GM23338 (cell line): ENCODE data around the gene NCBP3. TPM values are rescaled to one million over a fixed set of nuclear protein-coding genes. Genes with fewer than 3 reads are reported as not detected.
A peak's percentile ranks its signal among the peaks of the same experiment; 100 is the strongest.

Source experiments
- ATAC-seq: fragments of 200-7000 bp; cut with Tn5 transposase; 3 replicates; pipeline ENCODE4 v1.9.1; 2020
- DNase-seq: peaks from one replicate; pipeline ENCODE4 v3.0.0-alpha.2; 2015; ENCODE audit warnings: low spot score
- H2AFZ ChIP-seq: fragments of 200-600 bp; sonication (generic); 2 replicates; pipeline ENCODE4 v1.8.0; 2016; ENCODE audit warnings: antibody characterized with exemption, mild to moderate bottlenecking, moderate library complexity
- H3F3A ChIP-seq: fragments of 200-600 bp; sonication (generic); replicated peaks from 2 replicates; pipeline ENCODE4 v1.8.0; 2017; ENCODE audit warnings: antibody characterized with exemption, mixed run types, low read depth
- H3K27ac ChIP-seq: fragments of 200-600 bp; sonication (generic); 2 replicates; pipeline ENCODE4 v1.6.1; 2016; ENCODE audit warnings: low read depth
- H3K27me3 ChIP-seq: fragments of 200-600 bp; sonication (generic); 2 replicates; pipeline ENCODE4 v1.8.0; 2016; ENCODE audit warnings: mild to moderate bottlenecking, mixed run types, moderate library complexity; ENCODE audit not compliant: insufficient read depth
- H3K36me3 ChIP-seq: fragments of 200-600 bp; sonication (generic); 2 replicates; pipeline ENCODE4 v1.8.0; 2016; ENCODE audit warnings: mild to moderate bottlenecking; ENCODE audit not compliant: insufficient read depth
- H3K4me1 ChIP-seq: fragments of 200-600 bp; sonication (generic); 2 replicates; pipeline ENCODE4 v1.8.0; 2016; ENCODE audit warnings: mild to moderate bottlenecking, moderate library complexity; ENCODE audit not compliant: insufficient read depth
- H3K4me2 ChIP-seq: fragments of 200-600 bp; sonication (generic); 2 replicates; pipeline ENCODE4 v1.7.1; 2017; ENCODE audit warnings: mixed run types
- H3K4me3 ChIP-seq: fragments of 200-600 bp; sonication (generic); 2 replicates; pipeline ENCODE4 v1.6.1; 2016; ENCODE audit warnings: mixed run types
- H3K79me2 ChIP-seq: fragments of 200-600 bp; sonication (generic); replicated peaks from 2 replicates; pipeline ENCODE4 v1.8.0; 2017; ENCODE audit warnings: mild to moderate bottlenecking; ENCODE audit not compliant: insufficient read depth
- H3K9me2 ChIP-seq: fragments of 200-600 bp; sonication (generic); 2 replicates; pipeline ENCODE4 v1.8.0; 2017; ENCODE audit not compliant: insufficient read depth
- H4K20me1 ChIP-seq: fragments of 200-600 bp; sonication (generic); replicated peaks from 2 replicates; pipeline ENCODE4 v1.8.0; 2017; ENCODE audit warnings: mild to moderate bottlenecking; ENCODE audit not compliant: insufficient read depth
- H3K27ac Mint-ChIP-seq: 2 replicates; pipeline ENCODE4 v1.8.0; 2020; ENCODE audit warnings: inconsistent platforms, mild to moderate bottlenecking, moderate library complexity, mixed read lengths
- H3K27me3 Mint-ChIP-seq: 3 replicates; pipeline ENCODE4 v1.8.0; 2022; ENCODE audit warnings: low read depth, mild to moderate bottlenecking, moderate library complexity, mixed read lengths, inconsistent platforms; ENCODE audit not compliant: insufficient read depth, poor library complexity
- H3K36me3 Mint-ChIP-seq: 3 replicates; pipeline ENCODE4 v1.8.0; 2021; ENCODE audit warnings: low read depth, mild to moderate bottlenecking, inconsistent platforms, moderate library complexity, mixed read lengths
- H3K4me1 Mint-ChIP-seq: 3 replicates; pipeline ENCODE4 v1.8.0; 2020; ENCODE audit warnings: mild to moderate bottlenecking, inconsistent platforms, mixed read lengths
- H3K4me3 Mint-ChIP-seq: 3 replicates; pipeline ENCODE4 v1.8.0; 2021; ENCODE audit warnings: moderate library complexity, mild to moderate bottlenecking, inconsistent platforms, mixed read lengths
- H3K9me3 Mint-ChIP-seq: 3 replicates; pipeline ENCODE4 v1.8.0; 2020; ENCODE audit warnings: moderate library complexity, mild to moderate bottlenecking, inconsistent platforms, mixed read lengths
- CREB1 ChIP-seq: fragments of 250-450 bp; sonication (Bioruptor Pico); IDR thresholded peaks from 2 replicates; pipeline ENCODE4 v1.5.0; 2020; ENCODE audit warnings: low read depth, mild to moderate bottlenecking, moderate library complexity
- CTCF ChIP-seq, 2 experiments: fragments of 200-600 bp in 1 of 2; sonication (generic) in 1 of 2; conservative IDR thresholded peaks; 2 replicates each; pipeline versions ENCODE4 v1.5.1 to v1.6.1; 2016 to 2017; ENCODE audit warnings: antibody characterized with exemption in 2 of 2, low read depth in 2 of 2, mild to moderate bottlenecking in 2 of 2, moderate library complexity in 1 of 2
- ETS1 ChIP-seq: IDR thresholded peaks from 2 replicates; pipeline ENCODE4 v1.6.1; 2016; ENCODE audit warnings: antibody characterized with exemption
- EZH2 ChIP-seq: fragments of 200-600 bp; sonication (generic); IDR thresholded peaks from one replicate; pipeline ENCODE4 v1.8.0; 2017; ENCODE audit warnings: antibody characterized with exemption, mild to moderate bottlenecking, low read depth; ENCODE audit not compliant: unreplicated experiment
- EZH2phosphoT487 ChIP-seq: fragments of 200-600 bp; sonication (generic); IDR thresholded peaks from one replicate; pipeline ENCODE4 v1.8.1; 2018; ENCODE audit warnings: antibody characterized with exemption; ENCODE audit not compliant: unreplicated experiment
- JUNB ChIP-seq: IDR thresholded peaks from one replicate; pipeline ENCODE4 v1.6.1; 2016; ENCODE audit warnings: antibody characterized with exemption; ENCODE audit not compliant: unreplicated experiment
- NANOG ChIP-seq: IDR thresholded peaks from 2 replicates; pipeline ENCODE4 v1.6.1; 2016; ENCODE audit warnings: antibody characterized with exemption, borderline replicate concordance
- POLR2AphosphoS5 ChIP-seq: IDR thresholded peaks from 2 replicates; pipeline ENCODE4 v1.6.1; 2016; ENCODE audit warnings: antibody characterized with exemption, low read depth
- STAT1 ChIP-seq: IDR thresholded peaks from one replicate; pipeline ENCODE4 v1.6.1; 2016; ENCODE audit warnings: antibody characterized with exemption; ENCODE audit not compliant: unreplicated experiment
- ZNF114 ChIP-seq: fragments of 250-450 bp; sonication (Bioruptor Pico); IDR thresholded peaks from 2 replicates; pipeline ENCODE4 v1.5.0; 2020; ENCODE audit warnings: mild to moderate bottlenecking, moderate library complexity
- ZNF331 ChIP-seq: fragments of 250-450 bp; sonication (Bioruptor Pico); IDR thresholded peaks from 2 replicates; pipeline ENCODE4 v1.5.0; 2020; ENCODE audit warnings: low read depth, mild to moderate bottlenecking, moderate library complexity
- ZNF462 ChIP-seq: fragments of 250-450 bp; sonication (Bioruptor Pico); IDR thresholded peaks from 2 replicates; pipeline ENCODE4 v1.5.0; 2020; ENCODE audit warnings: mild to moderate bottlenecking, moderate library complexity
- polyA plus RNA-seq: library from polyadenylated mRNA; unstranded; fragments of >200 nt; fragmentation: Nextera tagmentation; extraction: Ambion mirVana; gene quantifications from 2 replicates; pipeline ENCODE4 v1.2.1, GENCODE V29; 2016
- total RNA-seq: library from RNA; depleted of rRNA; stranded (reverse); fragments of >200 nt; shearing (Covaris generic); gene quantifications from 2 replicates; pipeline ENCODE4 v1.2.3, GENCODE V29; 2014
- TF ChIP-seq, protein P1 (sequence below): IDR thresholded peaks from one replicate; pipeline ENCODE4 v1.6.1; 2018; ENCODE audit warnings: antibody characterized with exemption; ENCODE audit not compliant: unreplicated experiment

Gene NCBP3
- total and polyA plus RNA-seq, 2 experiments from 2014 or later: 35.5 to 42.8 TPM

- H2AFZ ChIP-seq: peak overlapping the region; percentile 89
- no peaks in the 10 kb centered on the region for H3F3A ChIP-seq
- H3K4me3 Mint-ChIP-seq: no peak overlapping the region
- no peak overlapping the region for H3K27ac ChIP-seq
- H3K27ac Mint-ChIP-seq: no peak overlapping the region
- H4K20me1 ChIP-seq: no peaks in the 10 kb centered on the region
- TF ChIP-seq CREB1 (CRISPR knock-in tag) (no peak), STAT1 (no peak), EZH2phosphoT487 (no peak), POLR2AphosphoS5 (no peak), ZNF331 (CRISPR knock-in tag) (no peak), JUNB (no peak), EZH2 (no peak), ETS1 (no peak), ZNF114 (CRISPR knock-in tag) (no peak), NANOG (no peak), CTCF (conservative IDR thresholded peaks at IDR 0.05; ENCODE audit: low read depth in 2 of 2) (no peak), ZNF462 (CRISPR knock-in tag) (no peak)
- TF ChIP-seq, protein P1, sequence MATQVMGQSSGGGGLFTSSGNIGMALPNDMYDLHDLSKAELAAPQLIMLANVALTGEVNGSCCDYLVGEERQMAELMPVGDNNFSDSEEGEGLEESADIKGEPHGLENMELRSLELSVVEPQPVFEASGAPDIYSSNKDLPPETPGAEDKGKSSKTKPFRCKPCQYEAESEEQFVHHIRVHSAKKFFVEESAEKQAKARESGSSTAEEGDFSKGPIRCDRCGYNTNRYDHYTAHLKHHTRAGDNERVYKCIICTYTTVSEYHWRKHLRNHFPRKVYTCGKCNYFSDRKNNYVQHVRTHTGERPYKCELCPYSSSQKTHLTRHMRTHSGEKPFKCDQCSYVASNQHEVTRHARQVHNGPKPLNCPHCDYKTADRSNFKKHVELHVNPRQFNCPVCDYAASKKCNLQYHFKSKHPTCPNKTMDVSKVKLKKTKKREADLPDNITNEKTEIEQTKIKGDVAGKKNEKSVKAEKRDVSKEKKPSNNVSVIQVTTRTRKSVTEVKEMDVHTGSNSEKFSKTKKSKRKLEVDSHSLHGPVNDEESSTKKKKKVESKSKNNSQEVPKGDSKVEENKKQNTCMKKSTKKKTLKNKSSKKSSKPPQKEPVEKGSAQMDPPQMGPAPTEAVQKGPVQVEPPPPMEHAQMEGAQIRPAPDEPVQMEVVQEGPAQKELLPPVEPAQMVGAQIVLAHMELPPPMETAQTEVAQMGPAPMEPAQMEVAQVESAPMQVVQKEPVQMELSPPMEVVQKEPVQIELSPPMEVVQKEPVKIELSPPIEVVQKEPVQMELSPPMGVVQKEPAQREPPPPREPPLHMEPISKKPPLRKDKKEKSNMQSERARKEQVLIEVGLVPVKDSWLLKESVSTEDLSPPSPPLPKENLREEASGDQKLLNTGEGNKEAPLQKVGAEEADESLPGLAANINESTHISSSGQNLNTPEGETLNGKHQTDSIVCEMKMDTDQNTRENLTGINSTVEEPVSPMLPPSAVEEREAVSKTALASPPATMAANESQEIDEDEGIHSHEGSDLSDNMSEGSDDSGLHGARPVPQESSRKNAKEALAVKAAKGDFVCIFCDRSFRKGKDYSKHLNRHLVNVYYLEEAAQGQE: no peak
- H3K4me2 ChIP-seq: no peak overlapping the region
- peaks cover 12% of the 10 kb centered on the region; the same call in 1 of the 3 replicates for H3K9me3 Mint-ChIP-seq
- H3K4me1 ChIP-seq: no peaks in the 10 kb centered on the region; the same call in 1 of the 2 replicates
- no peaks in the 10 kb centered on the region for H3K27me3 ChIP-seq
- DNase-seq: no peak
- no peak overlapping the region for H3K4me3 ChIP-seq
- H3K79me2 ChIP-seq: no peaks in the 10 kb centered on the region
- no peaks in the 10 kb centered on the region for H3K9me2 ChIP-seq
- H3K36me3 Mint-ChIP-seq: no peaks in the 10 kb centered on the region
- H3K4me1 Mint-ChIP-seq: peaks cover 25% of the 10 kb centered on the region
- ATAC-seq: no peak
- H3K27me3 Mint-ChIP-seq: peaks cover 10% of the 10 kb centered on the region
- no peaks in the 10 kb centered on the region for H3K36me3 ChIP-seq
Measured at GRCh38 chr17:3768341-3768740, 77.7 kb downstream of the NCBP3 start.
